GM19438 (cell line): ENCODE results near the gene MAML3.

Experiments
- ATAC-seq: cut with Tn5 transposase; IDR thresholded peaks from one replicate; pipeline ENCODE4 v1.9.1; 2021; ENCODE audit warnings: low read depth; ENCODE audit not compliant: unreplicated experiment

MAML3 gene

DNA sequence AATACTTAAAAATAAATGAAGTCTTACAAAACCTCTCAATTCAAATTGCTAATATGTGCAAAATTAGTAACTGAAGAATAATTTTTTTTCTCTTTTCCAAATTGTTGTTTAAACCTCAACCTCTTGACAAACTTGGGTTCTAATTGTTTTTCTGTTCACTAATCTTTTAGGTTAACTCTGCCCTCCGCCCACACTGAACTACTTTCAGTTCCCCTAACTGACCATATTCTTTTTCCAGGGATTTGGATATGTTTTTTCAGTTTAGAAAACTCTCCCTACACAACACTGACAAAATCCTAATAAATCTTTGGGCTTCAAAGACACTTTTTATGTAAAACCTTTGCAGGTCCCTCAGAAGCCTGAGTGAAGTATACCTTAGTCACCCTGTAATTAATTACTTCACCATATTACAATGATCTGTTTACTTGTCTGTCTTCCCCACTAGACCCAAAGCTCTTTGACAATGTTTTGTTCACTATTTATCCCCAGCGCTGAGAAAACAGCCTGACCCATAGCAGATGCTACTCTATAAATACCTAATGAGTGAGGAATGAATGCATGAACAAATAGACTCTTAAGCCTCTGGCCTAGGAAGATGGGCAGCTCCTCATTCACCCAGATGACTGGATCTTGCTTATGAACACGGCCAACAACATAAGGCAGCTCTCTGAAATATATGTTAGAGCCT, 134.9 kb downstream of the MAML3 start:
- ATAC-seq, result no peak

DNA sequence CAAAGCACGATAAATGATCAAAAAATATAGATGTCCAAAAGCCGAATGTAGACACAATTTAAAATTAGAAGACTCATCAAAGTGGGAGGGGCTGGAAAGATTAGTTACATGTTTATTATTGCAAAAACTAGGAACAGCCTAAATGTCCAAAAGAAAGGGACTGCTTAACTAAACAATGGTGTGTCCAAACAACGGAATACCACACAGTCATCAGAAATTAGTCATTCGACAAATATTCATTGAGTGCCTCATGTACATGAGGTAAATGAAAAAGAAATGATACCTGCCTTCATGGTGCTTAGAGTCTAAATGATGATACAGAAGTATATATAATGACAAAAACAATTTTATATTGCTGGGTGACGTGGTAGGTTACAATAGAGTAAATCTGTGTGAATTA, 139.7 kb downstream of the MAML3 start:
- no peak for ATAC-seq

DNA sequence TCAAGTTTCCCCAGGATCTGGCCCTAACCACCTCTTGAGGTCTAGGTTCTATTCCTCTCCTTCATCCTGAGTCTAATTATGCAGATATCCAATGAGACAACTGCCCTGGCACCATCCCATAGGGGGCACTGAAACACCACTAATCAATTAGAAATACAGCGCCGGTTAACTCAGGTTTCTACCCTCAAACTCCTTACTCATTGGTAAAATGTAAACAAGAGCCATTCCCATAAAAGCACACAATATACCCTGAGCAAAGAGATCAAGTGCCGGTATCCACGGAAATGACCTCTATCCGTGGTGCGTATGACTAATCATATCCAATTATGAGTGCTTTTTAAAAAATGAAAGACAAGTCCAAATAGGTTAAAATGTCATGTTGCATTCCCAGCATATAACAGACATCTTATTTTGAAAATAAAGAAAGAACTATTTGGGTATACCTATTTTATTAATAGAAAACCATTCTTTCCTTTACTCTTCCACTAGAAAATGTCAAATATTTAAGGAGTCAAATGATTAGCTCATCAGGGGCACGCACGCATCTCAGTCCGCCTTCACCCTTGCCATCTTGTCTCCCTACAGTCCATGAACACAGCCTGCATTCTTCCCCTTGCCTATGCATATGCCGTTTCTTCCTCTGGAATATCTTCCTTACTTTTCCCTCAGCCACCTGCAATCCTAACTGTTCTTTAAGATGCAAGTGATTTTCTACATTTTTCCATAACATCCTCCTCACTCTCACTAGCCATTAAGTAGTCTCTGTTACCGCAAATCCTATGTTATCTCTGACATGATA, 141.1 kb downstream of the MAML3 start:
- ATAC-seq, result no peak

DNA sequence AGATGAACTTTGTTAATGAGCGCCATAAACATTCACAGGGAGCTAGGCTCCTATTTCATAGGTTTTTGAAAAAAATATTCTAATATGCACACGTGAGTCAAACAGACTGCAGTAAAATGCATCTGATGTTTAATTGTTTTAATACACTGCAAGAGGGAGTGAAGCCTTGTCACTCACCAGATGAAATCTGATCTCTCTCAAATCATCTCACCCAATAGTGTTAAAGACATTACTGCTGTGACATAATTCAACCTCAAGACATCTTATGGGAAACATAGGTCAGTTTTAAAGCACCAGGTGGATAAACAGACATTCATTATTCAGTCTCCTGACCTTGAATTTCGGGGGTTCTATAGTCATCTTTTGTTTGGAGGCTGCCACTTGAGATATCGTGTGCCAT, 148.3 kb downstream of the MAML3 start:
- ATAC-seq, result no peak

DNA sequence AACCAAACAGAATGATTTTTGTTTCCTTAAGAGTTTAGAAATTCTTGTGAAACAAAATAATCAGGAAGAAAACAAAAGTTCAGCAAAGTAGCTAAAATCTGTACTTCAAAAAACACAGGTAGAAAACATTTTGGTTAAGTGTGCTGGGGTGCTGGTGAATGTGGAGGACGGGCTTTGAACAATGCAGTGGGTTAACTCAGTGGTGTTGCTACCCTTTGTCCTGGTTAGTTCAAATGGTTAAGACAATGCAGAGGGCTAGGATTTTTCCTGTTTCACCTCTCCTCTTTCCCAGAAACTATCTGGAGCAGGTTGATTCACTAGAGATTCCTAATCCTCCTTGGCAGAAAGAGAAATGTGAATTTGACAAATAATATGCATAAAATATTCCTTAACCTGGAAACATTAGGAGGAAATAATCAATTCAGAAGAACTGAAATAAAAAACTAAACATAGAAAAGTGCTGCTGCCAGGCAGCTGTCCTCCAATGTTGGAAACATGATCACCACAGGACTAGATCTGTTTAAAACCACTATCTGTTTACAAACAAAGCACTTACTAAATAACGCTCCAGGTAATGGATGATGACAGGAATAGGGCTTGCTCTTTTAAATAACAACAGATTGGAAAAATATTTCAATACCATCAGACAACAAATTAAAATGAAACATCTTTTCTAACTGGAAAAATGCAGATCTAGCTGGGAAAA, 148.9 kb downstream of the MAML3 start:
- ATAC-seq, result no peak

DNA sequence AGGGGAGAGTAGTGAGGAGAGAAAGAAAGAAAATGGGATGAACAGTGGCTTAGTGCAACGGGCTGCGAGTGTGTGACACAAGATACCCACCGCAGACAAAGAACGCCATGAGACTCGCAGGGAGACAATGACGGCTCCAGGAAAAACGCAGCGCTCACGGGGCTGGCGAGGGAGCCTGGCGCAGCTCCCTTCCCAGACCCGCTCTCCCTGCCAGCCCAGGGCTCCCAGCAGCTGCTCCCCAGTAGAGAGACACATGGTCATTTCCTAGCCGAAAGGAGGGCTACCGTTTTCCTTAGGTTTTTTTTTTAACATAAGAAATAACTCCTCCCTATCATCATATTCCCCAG, 149.5 kb downstream of the MAML3 start:
- ATAC-seq, result no peak

DNA sequence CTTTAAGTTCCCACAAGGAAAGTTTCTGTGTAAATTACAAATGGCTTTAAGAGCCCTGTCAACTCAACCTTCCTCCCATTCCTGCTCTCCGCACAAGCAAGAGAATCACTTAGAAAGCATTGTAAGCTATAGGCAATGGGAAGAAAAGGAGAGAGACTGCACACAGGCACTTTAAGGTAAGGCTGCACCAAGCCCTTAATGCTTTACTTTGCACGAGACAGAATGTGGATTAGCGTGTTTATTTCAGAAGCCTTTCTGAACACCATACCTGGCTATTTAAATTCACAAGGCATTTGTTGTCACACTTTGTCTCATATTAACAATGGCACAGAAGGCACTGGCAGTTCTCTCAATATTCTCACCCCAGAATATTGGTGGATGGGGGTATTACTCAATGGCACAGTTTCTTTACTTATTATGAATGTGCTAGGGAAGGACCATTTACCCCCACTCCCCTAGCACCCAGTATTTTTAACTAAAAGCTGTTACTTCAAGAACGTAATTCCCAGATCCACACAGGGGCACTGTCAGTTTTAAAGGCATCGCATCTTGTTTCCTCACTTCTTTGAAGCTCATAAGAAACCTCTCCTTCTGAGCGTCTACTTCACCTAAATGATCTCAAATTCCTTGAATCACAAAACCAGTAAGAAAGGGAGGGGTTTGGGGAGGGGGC, 150.0 kb downstream of the MAML3 start:
- ATAC-seq, result no peak

DNA sequence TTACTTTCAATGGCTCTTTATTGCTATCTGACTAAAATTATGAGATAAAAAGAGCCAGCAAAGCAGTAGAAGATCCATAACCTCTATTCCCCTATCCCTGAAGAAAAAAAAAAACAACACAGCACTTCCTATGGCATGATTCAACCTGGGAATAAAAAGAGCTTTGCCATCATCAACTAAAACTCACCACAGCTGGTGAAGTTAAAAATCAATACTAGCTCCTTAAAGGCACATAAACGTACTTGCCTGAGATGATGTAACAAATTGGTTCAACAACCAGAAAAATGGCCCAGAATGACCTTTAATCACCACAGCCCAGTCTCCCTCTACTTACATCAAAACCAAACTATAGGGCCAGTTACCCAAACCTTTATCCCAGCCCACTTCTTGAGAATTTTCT, 153.8 kb downstream of the MAML3 start:
- ATAC-seq, result no peak

DNA sequence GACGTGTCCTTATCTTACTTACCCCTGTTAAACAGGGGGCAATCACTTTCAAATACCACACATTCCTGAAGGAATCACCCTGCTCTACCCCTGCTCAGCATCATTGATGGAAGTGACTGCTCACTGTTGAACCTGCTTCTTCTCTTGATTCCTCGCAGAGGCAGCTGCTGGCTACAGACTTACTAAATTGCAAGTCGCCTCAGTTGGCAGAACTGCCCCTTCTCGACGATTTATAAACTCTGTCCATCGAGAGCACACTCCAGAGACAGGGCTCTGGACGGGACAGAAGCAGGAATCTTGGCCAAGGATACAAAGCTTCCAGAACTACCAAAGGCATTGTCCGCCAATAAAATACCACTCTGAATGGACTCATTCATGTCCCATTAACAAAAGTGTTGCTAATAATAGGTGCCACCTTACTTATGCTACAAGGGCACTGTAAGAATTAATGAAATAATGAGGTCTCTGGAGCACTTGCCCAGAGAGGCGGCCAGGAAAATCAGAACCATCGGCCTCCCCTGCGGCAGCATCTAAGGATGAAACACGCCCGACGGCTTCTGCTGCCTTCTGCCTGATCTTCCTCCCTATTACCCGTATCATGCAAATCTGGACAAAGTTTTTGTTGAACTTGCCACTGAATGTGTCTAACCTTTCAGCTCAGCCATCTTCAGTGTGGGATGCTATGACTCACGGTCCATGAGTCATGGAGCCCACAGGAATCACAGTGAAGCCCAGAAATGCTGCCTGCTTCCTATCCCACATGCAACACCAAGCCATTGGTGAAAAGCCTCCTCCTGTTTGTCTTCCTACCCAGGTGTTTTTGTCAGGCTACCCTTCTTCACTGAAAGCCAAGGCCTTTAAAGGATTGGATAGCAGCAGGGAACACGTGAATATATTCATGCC, 164.9 kb downstream of the MAML3 start:
- no peak for ATAC-seq

DNA sequence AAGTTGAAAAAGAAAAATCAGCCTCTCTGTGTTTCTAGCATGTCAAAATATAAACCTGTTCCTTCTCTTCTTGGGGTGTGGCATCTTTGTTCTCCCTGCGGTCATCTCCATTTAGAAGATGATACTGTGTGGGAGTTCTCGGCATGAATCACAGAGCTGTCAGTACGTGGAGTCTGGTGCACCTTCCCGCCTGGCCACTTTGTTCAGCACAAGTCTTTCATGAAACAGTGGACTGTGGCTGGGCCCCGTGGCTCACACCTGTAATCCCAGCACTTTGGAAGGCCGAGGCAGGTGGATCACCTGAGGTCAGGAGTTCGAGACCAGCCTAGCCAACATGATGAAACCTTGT, 166.5 kb downstream of the MAML3 start:
- ATAC-seq, result no peak

DNA sequence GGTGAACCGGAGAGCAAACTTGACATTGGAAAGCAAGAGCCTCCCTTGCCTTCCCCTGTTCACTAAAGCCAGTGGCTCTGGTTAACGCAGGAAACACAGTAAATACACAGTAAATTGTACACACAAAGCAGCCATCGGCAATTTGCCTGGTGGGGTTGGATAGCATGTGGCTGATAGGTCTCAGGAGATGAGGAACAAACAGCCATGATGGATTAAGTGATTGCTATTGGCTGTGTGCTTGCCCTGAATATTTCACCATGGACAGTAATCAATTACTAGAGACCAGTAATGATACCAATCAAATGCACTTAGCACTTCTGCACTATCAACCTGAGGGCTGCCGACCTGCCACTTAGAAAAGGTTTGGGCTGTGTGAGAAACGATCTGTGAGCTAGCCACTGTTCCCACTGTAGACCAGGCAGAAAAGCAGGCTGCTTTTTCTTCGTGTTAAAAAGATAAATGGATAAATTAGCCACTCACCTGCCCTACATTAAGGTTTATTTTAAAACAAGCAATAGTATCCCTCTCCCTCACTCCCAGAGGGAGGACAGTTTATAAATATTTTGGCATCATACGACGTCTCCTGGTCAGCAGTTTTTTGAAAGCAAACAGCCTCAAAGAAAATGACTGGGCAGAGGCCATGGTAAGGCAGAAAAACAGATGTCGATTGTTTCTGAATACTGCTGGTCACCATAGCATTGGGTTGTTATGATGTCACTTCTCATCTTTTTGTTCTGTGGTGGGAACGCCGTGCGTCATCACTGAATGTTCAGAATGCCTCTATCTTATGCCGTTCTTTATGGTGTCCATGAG, 167.1 kb downstream of the MAML3 start:
- no peak for ATAC-seq

DNA sequence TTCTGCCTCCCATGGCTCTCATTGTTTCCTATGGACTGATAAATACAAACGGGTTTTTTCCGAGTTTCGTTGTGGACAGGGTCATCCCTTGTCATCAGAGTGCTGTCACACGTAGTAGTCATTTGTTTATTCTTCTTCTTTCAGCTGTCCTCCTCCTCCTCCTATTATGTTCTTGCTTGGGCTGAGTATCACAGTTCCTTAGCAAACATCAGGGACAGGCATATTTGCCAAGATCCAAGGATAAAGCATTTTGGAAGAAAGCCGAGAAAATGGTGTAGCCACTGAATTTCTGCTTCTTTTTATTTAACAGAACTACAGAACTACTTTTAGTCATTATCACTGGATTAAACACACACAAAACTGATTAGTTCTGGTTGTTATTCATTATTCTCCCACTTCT, 167.9 kb downstream of the MAML3 start:
- ATAC-seq, result no peak

DNA sequence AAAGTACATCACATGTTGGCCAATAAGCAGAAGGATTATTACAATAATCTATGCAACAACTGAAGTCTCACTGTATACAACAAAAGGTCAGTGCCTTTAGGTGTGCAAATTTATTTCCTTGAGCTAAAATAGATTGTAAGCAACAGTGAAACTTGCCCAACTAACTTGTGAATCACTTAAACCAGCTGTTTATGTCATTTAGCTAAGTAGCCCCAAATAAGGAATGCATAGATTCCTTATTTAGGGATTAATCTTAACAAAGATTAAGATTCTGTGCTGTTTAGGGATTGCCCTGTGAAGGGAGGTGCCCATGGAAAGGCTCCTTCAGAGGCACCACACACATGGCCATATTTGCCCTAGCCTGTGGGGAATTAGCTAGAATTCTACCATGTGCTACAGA, 168.6 kb downstream of the MAML3 start:
- ATAC-seq, result no peak

DNA sequence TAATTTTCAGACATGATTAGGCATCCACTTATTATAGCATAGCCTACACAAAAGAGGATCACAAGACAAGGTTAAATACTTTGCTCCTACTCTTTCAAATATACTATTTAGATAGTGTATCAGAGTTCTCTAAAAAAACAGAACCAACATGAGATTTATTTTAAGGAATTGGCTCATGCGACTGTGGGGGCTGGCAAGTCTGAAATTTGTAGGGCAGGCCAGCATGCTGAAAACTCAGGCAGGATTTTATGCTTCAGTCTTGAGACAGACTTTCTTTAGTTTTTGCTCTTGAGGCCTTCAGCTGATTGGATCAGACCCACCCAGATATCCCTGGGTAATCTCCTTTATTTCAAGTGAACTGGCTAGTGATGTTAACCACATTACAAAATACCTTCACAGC, 169.5 kb downstream of the MAML3 start:
- ATAC-seq, result no peak

DNA sequence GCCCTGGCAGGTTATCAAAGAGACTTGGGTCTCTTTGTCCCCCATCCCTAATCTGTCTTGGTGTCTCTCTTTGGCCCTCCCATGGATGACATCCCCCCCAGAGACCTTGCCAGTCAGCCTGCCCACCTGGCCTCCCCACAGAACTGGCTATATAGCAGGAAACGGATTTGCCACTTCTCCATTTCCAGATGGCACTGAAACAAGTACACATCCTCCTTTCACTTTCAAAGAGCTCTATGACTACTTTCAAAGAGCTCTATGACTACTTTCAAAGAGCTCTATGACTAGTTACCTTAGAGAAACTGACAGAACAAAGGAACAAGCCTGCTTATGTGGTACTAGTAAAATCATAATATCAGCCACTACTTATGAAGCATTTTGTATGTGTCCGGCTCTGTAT, 175.3 kb downstream of the MAML3 start:
- peak; percentile 90 for ATAC-seq

DNA sequence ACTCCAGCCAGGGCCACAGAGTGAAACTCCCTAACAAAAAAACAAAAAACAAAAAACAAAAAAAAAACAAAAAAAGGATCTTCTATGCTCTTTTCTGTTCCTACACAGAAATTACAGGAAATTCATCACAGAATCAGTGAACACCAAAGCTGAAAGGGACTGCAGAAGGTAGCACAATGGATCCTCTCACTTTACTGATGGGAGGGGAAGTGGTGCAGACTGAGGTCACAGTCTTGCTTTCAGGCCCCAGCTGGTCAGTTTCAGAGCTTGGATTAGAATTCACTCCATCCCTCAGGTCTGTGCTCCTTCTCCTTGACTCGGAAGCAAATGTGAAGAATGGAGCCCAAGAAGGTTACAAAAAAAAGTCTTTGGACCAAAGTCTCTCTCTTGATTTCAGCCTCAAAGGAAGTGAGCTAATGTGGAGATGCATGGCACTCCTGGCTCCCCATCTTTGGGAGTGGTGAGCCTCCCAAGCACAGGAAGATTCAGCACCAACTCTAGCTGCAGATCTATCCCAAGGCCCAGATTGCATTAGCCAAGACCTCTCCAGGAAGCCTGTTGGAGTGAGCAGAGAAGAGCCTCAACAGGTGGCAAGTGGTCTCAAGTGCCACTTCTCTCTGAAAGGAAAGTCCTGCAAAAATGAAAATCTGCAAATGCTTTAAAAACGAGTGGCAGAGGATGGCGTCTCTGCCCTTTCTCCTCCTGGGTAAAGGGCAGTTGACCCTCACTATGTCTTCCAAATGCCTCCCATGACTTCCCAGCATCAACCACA, 176.0 kb downstream of the MAML3 start:
- peak; percentile 63 for ATAC-seq

DNA sequence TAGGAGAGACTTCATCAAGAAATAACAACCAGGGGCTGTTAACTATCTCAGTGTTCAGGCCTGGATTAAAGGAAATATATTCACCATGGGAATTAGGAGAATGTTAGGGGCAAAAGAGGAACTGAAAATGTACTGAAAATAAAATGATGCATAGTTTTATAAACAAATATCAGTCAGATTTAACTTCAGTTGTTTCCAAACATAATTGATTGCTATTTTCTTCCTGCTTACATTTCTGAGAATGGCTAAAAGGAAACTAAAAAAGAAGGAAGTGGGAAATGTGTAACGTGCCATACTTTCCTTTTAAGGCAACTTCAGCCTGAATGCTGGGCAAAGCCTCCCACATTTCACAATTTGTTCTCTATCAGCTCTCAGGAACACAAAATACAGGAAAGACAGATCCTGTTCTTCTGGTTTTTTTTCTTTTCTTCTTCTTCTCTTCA, 178.1 kb downstream of the MAML3 start:
- ATAC-seq, result no peak

DNA sequence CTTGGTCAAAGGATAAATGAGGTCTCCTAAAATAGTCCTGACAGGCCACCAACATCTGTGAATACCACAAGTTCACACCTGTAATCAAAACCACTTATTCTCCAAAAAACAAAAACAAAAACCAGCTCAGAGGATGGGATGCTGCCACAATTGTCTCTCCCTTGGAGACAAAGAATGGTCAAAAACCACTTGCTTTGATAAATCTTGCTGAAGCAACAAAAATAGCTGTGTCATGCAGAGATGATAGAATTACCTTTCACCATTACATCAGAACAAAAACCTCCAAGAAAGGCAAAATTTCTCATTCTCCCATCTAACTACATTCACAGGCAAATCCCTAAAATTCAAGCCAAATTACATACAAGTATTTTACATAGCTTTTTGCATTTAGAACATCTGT, 180.4 kb downstream of the MAML3 start:
- ATAC-seq, result no peak

DNA sequence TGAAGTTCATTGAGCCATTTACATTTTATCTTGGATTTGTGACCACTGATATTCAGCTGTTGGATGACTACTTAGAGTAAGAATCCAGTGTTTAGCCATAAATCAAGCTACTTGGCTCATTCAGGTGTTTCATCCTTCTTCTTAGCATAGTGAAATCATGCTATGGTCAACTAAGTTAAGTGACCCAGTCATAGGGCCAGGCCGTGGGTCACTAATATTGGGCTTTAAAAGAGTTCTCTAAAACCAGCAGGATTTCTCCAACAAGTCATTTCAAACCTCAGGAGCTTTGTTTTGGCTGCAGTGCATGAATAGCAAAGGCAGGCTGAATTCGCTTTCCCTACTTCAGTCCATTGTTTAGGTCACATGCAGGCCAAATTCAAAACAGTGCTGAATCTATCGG, 181.0 kb downstream of the MAML3 start:
- ATAC-seq, result no peak
